Measurements from ENCODE around the gene PTRH2.

Gene PTRH2

GRCh38 chr17:59753522-59754467, 46.6 kb upstream of the PTRH2 start:
- no peak overlapping the region for H3K4me3 ChIP-seq (ENCODE audit: low read depth, low read length)

DNA sequence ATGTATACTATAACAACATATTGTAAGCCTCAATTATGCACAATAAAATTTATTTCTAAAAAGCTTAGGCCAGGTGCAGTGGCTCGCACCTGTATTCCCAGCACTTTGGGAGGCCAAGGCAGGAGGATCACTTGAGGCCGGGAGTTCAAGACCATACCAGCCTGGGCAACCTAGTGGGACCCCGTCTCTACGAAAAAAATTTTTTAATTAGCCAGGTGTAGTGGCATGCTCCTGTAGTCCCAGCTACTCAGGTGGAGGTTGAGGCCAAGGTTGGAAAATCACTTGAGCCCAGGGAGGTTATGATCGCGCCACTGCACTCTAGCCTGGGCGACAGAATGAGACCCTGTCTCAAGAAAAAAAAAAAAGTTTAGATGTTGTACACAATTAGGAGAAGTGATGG, 45.7 kb upstream of the PTRH2 start:
- Histone ChIP-seq H2AK5ac (ENCODE audit: low read length) (no peak overlapping the region), H2BK5ac (ENCODE audit: low read depth, low read length, poor library complexity) (no peak overlapping the region), H4K91ac (ENCODE audit: low read depth, low read length) (no peak overlapping the region), H3K4me3 (ENCODE audit: low read depth, low read length) (no peak overlapping the region), H3K36me3 (ENCODE audit: control insufficient read depth in 1 of 2, insufficient read depth in 2 of 2, low read length in 2 of 2) (peaks cover 0 to 3% of the 10 kb centered on the region in 2 experiments), H3K9ac (ENCODE audit: low read length) (no peak overlapping the region), H3K9me3 (ENCODE audit: insufficient read depth, low read depth, low read length) (no peaks in the 10 kb centered on the region), H2AFZ (ENCODE audit: insufficient read depth, low read length, poor library complexity) (no peak overlapping the region), H3K27me3 (ENCODE audit: insufficient read depth, low read length) (no peaks in the 10 kb centered on the region), H3K23ac (ENCODE audit: low read length) (no peak overlapping the region), H3K4ac (ENCODE audit: low read depth, low read length) (no peak overlapping the region), H2BK12ac (ENCODE audit: low read length) (no peak overlapping the region), H2BK120ac (ENCODE audit: insufficient read depth, low read length, poor library complexity) (no peak overlapping the region), H3K79me2 (ENCODE audit: control insufficient read depth, insufficient read depth, low read length, poor library complexity) (peaks cover 3% of the 10 kb centered on the region), H3K27ac (ENCODE audit: low read depth, low read length) (no peak overlapping the region), H3K79me1 (ENCODE audit: low read length) (peaks cover 11% of the 10 kb centered on the region), H4K12ac (ENCODE audit: low read depth, low read length) (no peak overlapping the region), H3K18ac (ENCODE audit: low read length) (no peak overlapping the region), H3K4me2 (ENCODE audit: low read length) (no peak overlapping the region), H3K14ac (ENCODE audit: low read length) (no peak overlapping the region), H4K8ac (ENCODE audit: low read depth, low read length) (no peak overlapping the region), H3K4me1 (ENCODE audit: control insufficient read depth in 1 of 2, insufficient read depth in 2 of 2, low read length in 2 of 2) (peaks cover 6 to 9% of the 10 kb centered on the region in 2 experiments)
- no CpG with 5 or more reads among the region's 7 CpGs for WGBS (ENCODE audit: extremely low coverage, insufficient coverage, insufficient read length)
- no peak for DNase-seq

More at GRCh38 chr17:59753522-59754467, 46.6 kb upstream of the PTRH2 start:
- H4K12ac ChIP-seq (ENCODE audit: low read depth, low read length) = no peak overlapping the region
- H2BK12ac ChIP-seq (ENCODE audit: low read length) = no peak overlapping the region
- no peak overlapping the region for H3K23ac ChIP-seq (ENCODE audit: low read length)
- H2BK5ac ChIP-seq (ENCODE audit: low read depth, low read length, poor library complexity) = no peak overlapping the region
- no peak overlapping the region for H2AK5ac ChIP-seq (ENCODE audit: low read length)
- no peak overlapping the region for H3K4ac ChIP-seq (ENCODE audit: low read depth, low read length)
- H3K4me1 ChIP-seq (ENCODE audit: control insufficient read depth in 1 of 2, insufficient read depth in 2 of 2, low read length in 2 of 2) = peaks cover 7 to 9% of the 10 kb centered on the region in 2 experiments
- no peaks in the 10 kb centered on the region for H3K9me3 ChIP-seq (ENCODE audit: insufficient read depth, low read depth, low read length)
- H2AFZ ChIP-seq (ENCODE audit: insufficient read depth, low read length, poor library complexity) = no peak overlapping the region
- H3K27me3 ChIP-seq (ENCODE audit: insufficient read depth, low read length) = no peaks in the 10 kb centered on the region
- peaks cover 3% of the 10 kb centered on the region for H3K79me2 ChIP-seq (ENCODE audit: control insufficient read depth, insufficient read depth, low read length, poor library complexity)
- peaks cover 0 to 3% of the 10 kb centered on the region in 2 experiments for H3K36me3 ChIP-seq (ENCODE audit: control insufficient read depth in 1 of 2, insufficient read depth in 2 of 2, low read length in 2 of 2)
- H4K91ac ChIP-seq (ENCODE audit: low read depth, low read length) = no peak overlapping the region
- H3K9ac ChIP-seq (ENCODE audit: low read length) = no peak overlapping the region
- H3K18ac ChIP-seq (ENCODE audit: low read length) = no peak overlapping the region
- H4K8ac ChIP-seq (ENCODE audit: low read depth, low read length) = no peak overlapping the region
- H3K14ac ChIP-seq (ENCODE audit: low read length) = no peak overlapping the region
- no peak overlapping the region for H2BK120ac ChIP-seq (ENCODE audit: insufficient read depth, low read length, poor library complexity)
- peaks cover 19% of the 10 kb centered on the region for H3K79me1 ChIP-seq (ENCODE audit: low read length)
- H3K27ac ChIP-seq (ENCODE audit: low read depth, low read length) = no peak overlapping the region
- no peak overlapping the region for H3K4me2 ChIP-seq (ENCODE audit: low read length)
- DNase-seq = peak; percentile 44 to 95
- no CpG with 5 or more reads among the region's 3 CpGs for WGBS (ENCODE audit: extremely low coverage, insufficient coverage, insufficient read length)

DNA sequence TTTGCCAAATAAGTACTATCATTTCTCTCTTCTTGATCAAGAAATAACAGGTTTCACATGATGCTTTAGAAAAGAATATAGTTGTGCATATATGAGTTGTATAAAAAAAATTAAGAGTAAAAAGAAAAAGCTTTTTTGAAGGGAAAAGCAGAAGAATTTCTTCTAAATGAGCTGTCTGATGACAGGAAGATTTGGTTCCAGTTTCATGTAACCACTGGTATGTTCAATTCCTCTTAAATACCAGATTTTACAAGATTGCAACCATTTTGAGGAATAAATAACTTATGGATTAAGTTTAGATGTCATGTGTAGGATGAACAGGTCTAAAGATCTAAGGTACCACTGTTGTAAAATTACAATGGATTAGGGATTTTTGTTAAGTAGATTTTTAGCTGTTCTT, 45.2 kb upstream of the PTRH2 start:
- H3K79me2 ChIP-seq (ENCODE audit: control insufficient read depth, insufficient read depth, low read length, poor library complexity) = peaks cover 1% of the 10 kb centered on the region
- H2AK5ac ChIP-seq (ENCODE audit: low read length) = no peak overlapping the region
- DNase-seq = no peak
- no peak overlapping the region for H3K4me2 ChIP-seq (ENCODE audit: low read length)
- peaks cover 0 to 1% of the 10 kb centered on the region in 2 experiments for H3K36me3 ChIP-seq (ENCODE audit: control insufficient read depth in 1 of 2, insufficient read depth in 2 of 2, low read length in 2 of 2)
- H3K9me3 ChIP-seq (ENCODE audit: insufficient read depth, low read depth, low read length) = no peaks in the 10 kb centered on the region
- no peak overlapping the region for H3K4ac ChIP-seq (ENCODE audit: low read depth, low read length)
- H3K4me3 ChIP-seq (ENCODE audit: low read depth, low read length) = no peak overlapping the region
- no peak overlapping the region for H2BK120ac ChIP-seq (ENCODE audit: insufficient read depth, low read length, poor library complexity)
- peaks cover 10% of the 10 kb centered on the region for H3K79me1 ChIP-seq (ENCODE audit: low read length)
- no peak overlapping the region for H3K14ac ChIP-seq (ENCODE audit: low read length)
- no peak overlapping the region for H4K8ac ChIP-seq (ENCODE audit: low read depth, low read length)
- H3K27ac ChIP-seq (ENCODE audit: low read depth, low read length) = no peak overlapping the region
- no peak overlapping the region for H4K12ac ChIP-seq (ENCODE audit: low read depth, low read length)
- no peak overlapping the region for H3K23ac ChIP-seq (ENCODE audit: low read length)
- peaks cover 4 to 7% of the 10 kb centered on the region in 2 experiments for H3K4me1 ChIP-seq (ENCODE audit: control insufficient read depth in 1 of 2, insufficient read depth in 2 of 2, low read length in 2 of 2)
- H3K9ac ChIP-seq (ENCODE audit: low read length) = no peak overlapping the region
- no peak overlapping the region for H3K18ac ChIP-seq (ENCODE audit: low read length)
- no peaks in the 10 kb centered on the region for H3K27me3 ChIP-seq (ENCODE audit: insufficient read depth, low read length)
- H2BK5ac ChIP-seq (ENCODE audit: low read depth, low read length, poor library complexity) = no peak overlapping the region
- no peak overlapping the region for H4K91ac ChIP-seq (ENCODE audit: low read depth, low read length)
- H2AFZ ChIP-seq (ENCODE audit: insufficient read depth, low read length, poor library complexity) = no peak overlapping the region
- H2BK12ac ChIP-seq (ENCODE audit: low read length) = no peak overlapping the region

- Histone ChIP-seq H2AK5ac (ENCODE audit: low read length) (no peak overlapping the region), H3K9ac (ENCODE audit: low read length) (no peak overlapping the region), H3K79me1 (ENCODE audit: low read length) (peaks cover 10% of the 10 kb centered on the region), H3K79me2 (ENCODE audit: control insufficient read depth, insufficient read depth, low read length, poor library complexity) (peaks cover 1% of the 10 kb centered on the region), H3K18ac (ENCODE audit: low read length) (no peak overlapping the region), H4K91ac (ENCODE audit: low read depth, low read length) (peak overlapping the region; percentile 62), H4K8ac (ENCODE audit: low read depth, low read length) (peak overlapping the region; percentile 67), H3K4me3 (ENCODE audit: low read depth, low read length) (no peak overlapping the region), H3K14ac (ENCODE audit: low read length) (no peak overlapping the region), H4K12ac (ENCODE audit: low read depth, low read length) (no peak overlapping the region), H2BK12ac (ENCODE audit: low read length) (no peak overlapping the region), H3K36me3 (ENCODE audit: control insufficient read depth in 1 of 2, insufficient read depth in 2 of 2, low read length in 2 of 2) (peaks cover 0 to 1% of the 10 kb centered on the region in 2 experiments), H3K4me2 (ENCODE audit: low read length) (no peak overlapping the region), H2BK120ac (ENCODE audit: insufficient read depth, low read length, poor library complexity) (no peak overlapping the region), H3K23ac (ENCODE audit: low read length) (no peak overlapping the region), H3K4ac (ENCODE audit: low read depth, low read length) (no peak overlapping the region), H3K4me1 (ENCODE audit: control insufficient read depth in 1 of 2, insufficient read depth in 2 of 2, low read length in 2 of 2) (peaks cover 4 to 7% of the 10 kb centered on the region in 2 experiments), H3K9me3 (ENCODE audit: insufficient read depth, low read depth, low read length) (no peaks in the 10 kb centered on the region), H2BK5ac (ENCODE audit: low read depth, low read length, poor library complexity) (no peak overlapping the region), H2AFZ (ENCODE audit: insufficient read depth, low read length, poor library complexity) (no peak overlapping the region), H3K27me3 (ENCODE audit: insufficient read depth, low read length) (no peaks in the 10 kb centered on the region), H3K27ac (ENCODE audit: low read depth, low read length) (no peak overlapping the region)
- DNase-seq = no peak
- no CpG with 5 or more reads among the region's 11 CpGs for WGBS (ENCODE audit: extremely low coverage, insufficient coverage, insufficient read length)
Observed at GRCh38 chr17:59751955-59752413, 44.8 kb upstream of the PTRH2 start.
